Liver (tissue), 9 donors: Measurements from ENCODE around the gene TEX2. TPM values are rescaled to one million over a fixed set of nuclear protein-coding genes. Genes with fewer than 3 reads are reported as not detected.
A peak's percentile ranks its signal among the peaks of the same experiment; 100 is the strongest.

Experiments
- DNase-seq: peaks from one replicate; pipeline ENCODE4 v3.0.0-alpha.2; 2017; ENCODE audit warnings: low spot score
- H3K27ac ChIP-seq, 2 donors: one replicate each; pipeline ENCODE4 v1.7.0; 2013; ENCODE audit warnings: inconsistent platforms in 2 of 2, low read length in 2 of 2, control low read depth in 1 of 2, low read depth in 1 of 2, mild to moderate bottlenecking in 1 of 2
- H3K27me3 ChIP-seq, 4 donors: one replicate each; pipeline versions ENCODE4 v1.6.1 to v1.7.0; 2013; ENCODE audit warnings: low read length in 3 of 4, inconsistent platforms in 1 of 4, mild to moderate bottlenecking in 1 of 4, moderate library complexity in 1 of 4; ENCODE audit not compliant: control insufficient read depth in 4 of 4, insufficient read depth in 4 of 4
- H3K36me3 ChIP-seq, 4 donors: one replicate each; pipeline versions ENCODE4 v1.6.1 to v1.7.0; 2013; ENCODE audit warnings: low read length in 3 of 4, mild to moderate bottlenecking in 3 of 4, low read depth in 1 of 4, moderate library complexity in 1 of 4; ENCODE audit not compliant: control insufficient read depth in 4 of 4, insufficient read depth in 3 of 4
- H3K4me1 ChIP-seq, 4 donors: one replicate each; pipeline versions ENCODE4 v1.6.1 to v1.7.0; 2013; ENCODE audit warnings: low read length in 3 of 4, mild to moderate bottlenecking in 3 of 4, moderate library complexity in 1 of 4; ENCODE audit not compliant: control insufficient read depth in 4 of 4, insufficient read depth in 4 of 4
- H3K4me3 ChIP-seq, 3 donors: one replicate each; pipeline versions ENCODE4 v1.6.1 to v1.7.0; 2013; ENCODE audit warnings: low read length in 3 of 3, control low read depth in 1 of 3, low read depth in 1 of 3, mild to moderate bottlenecking in 1 of 3
- H3K9ac ChIP-seq, 2 donors: one replicate each; pipeline ENCODE4 v1.7.0; 2013; ENCODE audit warnings: low read length in 2 of 2, mild to moderate bottlenecking in 2 of 2, moderate library complexity in 2 of 2, control low read depth in 1 of 2, low read depth in 1 of 2
- H3K9me3 ChIP-seq, 4 donors: one replicate each; pipeline versions ENCODE4 v1.6.1 to v1.7.0; 2013; ENCODE audit warnings: low read length in 3 of 4; ENCODE audit not compliant: control insufficient read depth in 4 of 4
- ATF3 ChIP-seq: IDR thresholded peaks from 2 replicates; pipeline ENCODE4 v1.6.1; 2016; ENCODE audit warnings: antibody characterized with exemption
- CTCF ChIP-seq: fragments of 150-350 bp; IDR thresholded peaks from 2 replicates; pipeline ENCODE4 v1.5.1; 2017; ENCODE audit warnings: improper control_type of control experiment, low read depth, low read length; ENCODE audit not compliant: missing input control
- EGR1 ChIP-seq, 2 donors: IDR thresholded peaks; 2 replicates each; pipeline ENCODE4 v1.6.1; 2016 to 2018; ENCODE audit warnings: antibody characterized with exemption in 2 of 2, low read depth in 2 of 2
- FOXA1 ChIP-seq: IDR thresholded peaks from 2 replicates; pipeline ENCODE4 v1.6.1; 2016; ENCODE audit warnings: antibody characterized with exemption
- FOXA2 ChIP-seq: IDR thresholded peaks from 2 replicates; pipeline ENCODE4 v1.6.1; 2016; ENCODE audit warnings: antibody characterized with exemption
- GABPA ChIP-seq, 2 donors: IDR thresholded peaks in 1 of 2; conservative IDR thresholded peaks in 1 of 2; 2 replicates each; pipeline ENCODE4 v1.6.1; 2016; ENCODE audit warnings: antibody characterized with exemption in 2 of 2, mild to moderate bottlenecking in 1 of 2, moderate library complexity in 1 of 2
- HNF4A ChIP-seq, 2 donors: conservative IDR thresholded peaks; 2 replicates each; pipeline ENCODE4 v1.6.1; 2016; ENCODE audit warnings: antibody characterized with exemption in 2 of 2, mild to moderate bottlenecking in 2 of 2
- HNF4G ChIP-seq: IDR thresholded peaks from 2 replicates; pipeline ENCODE4 v1.6.1; 2016; ENCODE audit warnings: antibody characterized with exemption
- JUND ChIP-seq, 2 donors: IDR thresholded peaks; 2 replicates each; pipeline ENCODE4 v1.6.1; 2016; ENCODE audit warnings: antibody characterized with exemption in 2 of 2
- MAX ChIP-seq: IDR thresholded peaks from 2 replicates; pipeline ENCODE4 v1.6.1; 2016; ENCODE audit warnings: antibody characterized with exemption
- NR2F2 ChIP-seq: IDR thresholded peaks from 2 replicates; pipeline ENCODE4 v1.6.1; 2016; ENCODE audit warnings: antibody characterized with exemption
- RAD21 ChIP-seq, 2 donors: IDR thresholded peaks; 2 replicates each; pipeline ENCODE4 v1.6.1; 2016; ENCODE audit warnings: antibody characterized with exemption in 2 of 2, mild to moderate bottlenecking in 2 of 2
- REST ChIP-seq: IDR thresholded peaks from 2 replicates; pipeline ENCODE4 v1.6.1; 2016; ENCODE audit warnings: antibody characterized with exemption, mild to moderate bottlenecking
- RXRA ChIP-seq, 2 donors: IDR thresholded peaks; 2 replicates each; pipeline ENCODE4 v1.6.1; 2017 to 2018; ENCODE audit warnings: antibody characterized with exemption in 2 of 2, mild to moderate bottlenecking in 1 of 2
- SP1 ChIP-seq: IDR thresholded peaks from 2 replicates; pipeline ENCODE4 v1.6.1; 2018; ENCODE audit warnings: antibody characterized with exemption, mild to moderate bottlenecking
- TAF1 ChIP-seq: conservative IDR thresholded peaks from 2 replicates; pipeline ENCODE4 v1.6.1; 2016; ENCODE audit warnings: antibody characterized with exemption, mild to moderate bottlenecking
- YY1 ChIP-seq: IDR thresholded peaks from 2 replicates; pipeline ENCODE4 v1.6.1; 2016; ENCODE audit warnings: antibody characterized with exemption, mild to moderate bottlenecking
- ZBTB33 ChIP-seq: IDR thresholded peaks from 2 replicates; pipeline ENCODE4 v1.6.1; 2016; ENCODE audit warnings: antibody characterized with exemption
- WGBS: extraction: QIAGEN DNeasy Blood & Tissue Kit; methylation state at CpG from one replicate; pipeline ENCODE4 v1.1.7; 2013; 5-methylcytosine and 5-hydroxymethylcytosine counted together
- polyA plus RNA-seq, 2 donors: library from polyadenylated mRNA; stranded (reverse) in 1 of 2; unstranded in 1 of 2; fragments of 200-250 nt in 1 of 2; fragments of >200 nt in 1 of 2; fragmentation: Nextera tagmentation in 1 of 2; extraction: Ambion mirVana in 1 of 2; gene quantifications; one replicate each; pipeline versions ENCODE4 v1.2.1 to v1.2.3, GENCODE V29; 2013 to 2015
- total RNA-seq, 2 donors: library from RNA; depleted of rRNA; stranded (reverse); fragments of >200 nt; gene quantifications; one replicate each; pipeline ENCODE4 v1.2.3, GENCODE V29; 2014
- donor health status: healthy.
- donor health status: healthy.
- donor health status: healthy.
- donor health status: healthy.
- donor health status: healthy.

The TEX2 gene
- total and polyA plus RNA-seq, 4 donors = 15.9 to 39.8 (median 28.2) TPM

- Histone ChIP-seq H3K27me3 (no peaks in the 10 kb centered on the region), H3K36me3 (no peaks in the 10 kb centered on the region), H3K27ac (peak overlapping the region; percentile 65 to 83), H3K4me3 (no peak overlapping the region), H3K4me1 (peaks cover 4 to 18% (median 13%) of the 10 kb centered on the region in 4 donors), H3K9ac (peak overlapping the region in 1 of 2 donors; percentile 19), H3K9me3 (no peaks in the 10 kb centered on the region)
- TF ChIP-seq MAX (peak; percentile 3), FOXA2 (peak; percentile 91), JUND (IDR thresholded peaks at IDR 0.05) (peak; percentile 42 to 54), TAF1 (no peak), FOXA1 (peak; percentile 82), CTCF (no peak), GABPA (IDR thresholded peaks at IDR 0.05 in 1 of 2, conservative IDR thresholded peaks at IDR 0.05 in 1 of 2) (no peak), HNF4A (conservative IDR thresholded peaks at IDR 0.05) (peak; percentile 84 to 86), YY1 (peak; percentile 37), EGR1 (IDR thresholded peaks at IDR 0.05; ENCODE audit: low read depth in 2 of 2) (no peak), ZBTB33 (no peak), NR2F2 (no peak), RAD21 (IDR thresholded peaks at IDR 0.05) (peak; percentile 35 to 42), ATF3 (no peak), HNF4G (peak; percentile 53), RXRA (IDR thresholded peaks at IDR 0.05) (peak; percentile 45 to 55), SP1 (peak; percentile 74), REST (no peak)
- WGBS = 45% methylated on average over 6 of the region's 6 CpGs
- DNase-seq = no peak
These were observed 128.7 kb downstream of the TEX2 start for GRCh38 chr17:64134216-64134970.
